Central memory CD4-positive, alpha-beta T cell (primary cell): ENCODE results near the gene KLHDC7B.

Source experiments
- DNase-seq: peaks from one replicate; pipeline ENCODE4 v3.0.0; 2022

The KLHDC7B gene

DNA sequence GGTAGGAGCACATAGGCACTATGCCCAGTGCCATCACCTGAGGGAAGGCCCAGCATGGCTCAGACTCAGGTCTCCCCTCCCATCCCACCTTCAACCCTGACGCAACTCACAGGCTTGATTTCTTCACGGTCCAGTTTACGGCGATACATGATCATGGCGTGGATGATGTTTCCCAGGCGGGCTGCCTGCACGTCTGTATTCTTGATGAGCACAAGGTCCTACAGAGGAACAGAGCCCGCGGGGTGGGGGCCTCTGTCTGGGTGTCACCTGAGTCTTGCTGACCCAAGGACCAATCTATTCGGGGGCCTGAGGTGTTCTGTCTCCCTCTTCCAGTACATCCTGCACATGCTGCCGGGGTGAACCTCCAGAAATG, 28.7 kb downstream of the KLHDC7B start:
- DNase-seq, result no peak

DNA sequence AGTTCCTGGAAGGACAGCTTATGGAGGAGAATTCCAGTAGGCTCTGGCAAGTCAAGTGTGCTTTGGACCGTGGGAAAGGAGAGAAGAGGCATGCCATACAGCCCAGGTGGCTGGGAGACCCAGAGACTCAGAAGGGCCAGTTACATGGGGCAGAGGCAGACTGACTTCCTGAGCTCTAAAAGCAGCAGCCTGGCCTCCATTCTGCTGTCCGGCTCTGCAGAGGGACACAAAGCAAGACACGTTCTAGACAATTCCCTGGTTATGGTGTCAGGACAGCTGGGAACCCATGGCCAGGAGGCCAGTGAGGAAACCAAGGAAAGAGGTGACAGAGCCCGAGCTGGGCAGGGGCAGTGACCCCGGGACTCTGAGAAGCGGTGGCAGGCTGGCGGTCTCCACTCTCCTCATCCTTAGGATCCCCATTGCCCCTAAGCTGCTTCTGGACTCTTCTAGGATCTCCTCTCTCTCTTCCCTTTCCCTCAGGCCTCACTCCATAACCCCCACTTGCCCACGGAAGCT, 29.8 kb downstream of the KLHDC7B start:
- no peak for DNase-seq

DNA sequence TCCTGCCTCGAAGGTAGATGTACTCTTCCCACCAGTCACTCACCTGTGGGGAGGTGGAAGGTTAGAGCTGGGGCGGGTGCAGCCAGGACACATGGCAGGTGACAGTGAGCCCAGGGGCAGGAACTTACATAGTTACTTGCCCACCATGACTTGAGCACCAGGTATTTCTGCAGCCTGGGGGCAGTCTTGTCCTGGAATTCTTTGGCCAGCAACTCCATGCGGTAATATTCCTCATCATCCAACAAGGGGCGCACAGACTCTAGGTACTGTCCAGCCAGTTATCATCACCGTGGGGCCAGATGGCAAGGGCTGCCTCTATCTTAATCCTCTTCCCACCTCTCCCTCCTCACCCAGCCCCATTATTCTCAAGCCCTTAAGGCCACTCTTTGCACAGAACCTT, 30.4 kb downstream of the KLHDC7B start:
- no peak for DNase-seq

DNA sequence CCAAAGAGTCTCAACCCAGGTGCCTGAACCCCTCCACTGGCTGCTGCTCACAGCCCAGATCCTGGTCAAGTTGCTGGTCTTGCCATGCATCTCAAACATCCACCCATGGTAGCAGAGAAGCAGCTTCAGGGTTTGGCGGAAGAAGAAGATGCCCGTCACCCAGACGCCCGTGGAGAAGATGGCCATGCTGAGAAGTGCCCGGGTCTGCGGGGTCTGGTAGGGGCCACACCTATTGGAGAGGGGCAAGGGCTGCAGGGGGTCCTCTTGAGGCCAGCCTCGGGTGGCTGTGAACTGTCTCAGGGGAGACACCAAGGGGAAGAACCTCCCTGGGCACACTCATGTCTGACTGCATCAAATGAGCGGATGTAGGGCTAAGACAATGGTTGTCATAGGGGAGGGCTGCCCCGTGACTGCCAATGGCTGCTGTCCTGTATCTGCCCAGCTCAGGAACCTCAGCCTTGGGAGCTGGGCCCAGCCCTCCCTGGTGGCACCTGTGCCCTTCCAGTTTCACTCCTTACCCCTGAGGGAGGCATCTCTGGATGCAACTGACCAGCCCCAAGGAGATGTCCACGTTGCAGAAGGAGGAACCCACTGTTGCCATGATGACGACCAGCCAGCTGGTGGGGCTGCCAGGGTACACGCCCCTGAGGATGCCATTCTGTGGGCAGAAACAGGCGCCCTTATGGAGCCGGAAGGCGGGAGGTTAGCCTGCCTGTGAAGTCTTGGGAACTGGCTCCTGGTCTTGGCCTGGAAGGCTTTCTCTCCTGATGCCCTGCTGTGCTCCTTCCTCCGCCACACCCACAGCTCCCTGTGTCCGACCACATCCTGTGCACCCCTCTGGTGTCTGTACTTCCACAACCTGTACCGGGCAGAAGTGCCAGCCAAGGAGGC, 31.4 kb downstream of the KLHDC7B start:
- DNase-seq, result no peak

DNA sequence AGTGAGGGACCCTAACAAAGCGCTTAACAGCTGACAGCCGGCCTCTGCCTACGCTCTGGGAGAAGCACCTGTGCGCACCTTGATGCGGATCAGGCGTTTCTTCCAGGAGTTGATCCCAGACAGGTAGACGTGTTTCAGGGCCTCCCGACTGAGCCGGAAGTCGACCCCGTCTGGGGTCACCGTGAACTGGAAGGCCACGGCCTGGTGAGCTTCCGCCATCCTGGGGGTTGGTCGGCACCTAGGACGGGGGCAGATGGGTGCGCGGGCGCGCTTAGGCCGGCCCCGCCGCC, 31.9 kb downstream of the KLHDC7B start:
- no peak for DNase-seq

DNA sequence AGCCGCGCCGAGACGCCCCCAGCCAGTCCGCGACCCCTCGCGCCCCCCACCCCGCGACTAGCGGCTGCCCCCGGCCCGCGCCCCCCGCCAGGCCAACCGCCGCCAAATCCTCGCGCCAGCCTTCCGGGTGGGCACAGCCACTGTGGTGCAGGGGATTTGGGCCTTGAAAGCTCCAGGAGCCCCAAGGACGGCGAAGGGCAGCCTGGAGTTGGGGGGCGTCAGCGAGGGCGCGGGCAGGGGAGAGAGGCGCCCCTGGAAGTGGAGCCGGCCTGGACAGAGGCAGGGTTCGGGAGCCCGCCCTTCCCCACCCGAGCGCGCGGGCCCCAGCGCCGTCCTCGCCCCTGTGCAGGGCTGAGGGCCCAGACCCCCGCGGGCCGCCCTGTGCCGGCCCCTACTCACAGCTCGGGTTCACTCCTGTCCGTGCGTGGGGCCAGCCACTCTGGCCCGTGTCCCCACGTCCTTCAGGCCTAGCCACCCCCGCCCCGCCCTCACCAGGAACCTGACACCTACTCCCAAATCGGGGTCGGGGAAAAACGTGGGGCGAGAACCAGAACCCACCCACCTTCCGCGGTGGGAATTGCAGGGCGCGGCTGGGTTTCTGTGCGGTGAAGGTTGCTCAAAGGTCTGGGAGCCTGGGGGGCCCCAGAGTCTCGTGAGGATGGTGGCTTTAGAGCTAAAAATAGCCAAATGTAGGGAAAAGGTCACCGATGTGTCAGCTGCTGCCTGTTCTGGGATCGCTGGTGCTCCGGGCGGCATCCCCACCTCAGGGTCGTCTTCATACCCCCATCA, 32.5 kb downstream of the KLHDC7B start, which contains the start of gene CPT1B:
Gene CPT1B, minus strand, starts transcription at position 441 of the 789 bp plus-strand sequence. CDS start 512 bp downstream, outside the sequence.
- DNase-seq, result no peak

DNA sequence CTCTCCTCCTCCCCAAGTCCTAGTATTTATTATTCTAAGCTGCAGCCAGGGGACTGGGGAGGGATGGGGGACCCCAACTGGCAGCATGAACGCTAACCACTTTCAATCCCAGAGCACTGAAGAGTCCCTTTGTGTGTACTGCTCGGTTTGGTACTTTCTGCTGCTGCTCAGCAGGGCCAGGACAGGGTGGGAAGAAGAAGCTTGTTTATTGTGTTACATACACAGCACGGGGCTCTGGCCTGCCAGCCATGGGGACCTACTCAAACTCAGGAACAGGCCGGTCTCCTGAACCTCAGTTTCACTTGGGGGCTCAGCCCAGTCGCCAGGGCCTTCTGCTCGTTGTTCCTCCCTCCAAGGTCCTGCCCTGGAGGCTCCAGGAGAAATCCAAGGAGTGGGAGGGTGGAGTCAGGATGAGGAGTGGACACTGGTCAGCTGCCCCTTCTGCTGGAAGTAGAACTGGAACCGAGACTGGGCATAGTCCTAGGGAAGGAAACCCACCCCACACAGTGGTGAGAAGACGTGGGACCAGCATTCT, 33.1 kb downstream of the KLHDC7B start:
- DNase-seq, result no peak

DNA sequence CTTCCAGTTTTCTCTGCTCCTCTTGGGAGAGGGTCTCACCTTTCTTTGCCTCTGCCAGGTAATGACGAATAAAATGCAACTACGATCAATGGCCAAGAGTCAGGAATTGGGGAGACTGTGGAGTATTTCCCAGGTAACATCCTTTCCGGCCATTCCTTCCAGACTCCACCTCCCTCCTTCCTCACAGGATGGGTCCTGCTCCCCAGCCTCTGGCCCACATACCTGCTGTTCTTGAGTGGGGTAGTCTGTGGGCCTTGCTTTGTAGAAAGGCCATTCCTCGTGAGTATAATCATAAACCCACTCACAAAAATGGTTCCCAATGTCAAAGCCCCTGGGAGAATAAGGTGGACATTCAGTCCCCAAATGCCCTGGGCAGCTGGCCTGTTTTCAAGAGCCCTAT, 34.1 kb downstream of the KLHDC7B start:
- DNase-seq, result no peak

DNA sequence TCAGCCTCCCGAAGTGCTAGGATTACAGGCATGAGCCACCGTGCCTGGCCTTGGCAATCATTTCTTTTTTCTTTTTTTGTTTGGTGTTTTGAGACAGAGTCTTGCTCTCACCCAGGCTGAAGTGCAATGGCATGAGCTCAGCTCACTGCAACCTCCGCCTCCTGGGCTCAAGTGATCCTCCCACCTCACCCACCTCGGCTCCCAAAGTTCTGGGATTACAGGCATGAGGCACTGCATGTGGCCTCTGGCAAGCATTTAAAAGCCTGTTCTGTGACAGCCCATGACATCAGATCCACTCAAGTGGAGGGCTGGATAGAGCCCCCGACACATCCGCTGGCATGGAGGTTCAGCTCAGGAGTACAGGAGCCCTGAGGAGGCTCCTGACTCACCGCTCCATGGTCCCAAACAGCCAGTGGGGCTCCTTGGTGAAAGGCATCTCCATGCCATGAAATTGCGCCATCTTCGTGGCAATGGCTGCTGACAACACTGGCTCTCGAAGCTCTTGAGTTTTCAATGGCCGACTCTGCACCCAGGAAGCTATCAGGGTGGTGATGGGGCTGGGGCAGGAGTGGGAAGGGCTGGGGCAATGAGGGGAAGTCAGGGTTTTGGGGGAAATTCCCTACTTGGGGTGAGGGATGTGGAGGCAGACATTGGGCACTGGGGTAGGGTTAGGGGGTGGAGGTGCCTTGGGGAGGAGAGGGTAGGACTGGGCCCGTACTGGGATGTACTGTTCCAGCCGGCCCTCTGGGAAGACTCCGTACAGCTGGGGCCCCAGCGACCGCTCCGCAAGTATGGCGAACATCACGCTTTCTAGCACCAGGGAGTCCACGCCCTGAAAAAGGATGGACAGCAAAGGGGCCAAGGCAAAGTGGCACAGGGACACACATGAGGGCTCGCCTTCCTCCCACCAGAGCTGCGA, 35.6 kb downstream of the KLHDC7B start:
- DNase-seq, result no peak

DNA sequence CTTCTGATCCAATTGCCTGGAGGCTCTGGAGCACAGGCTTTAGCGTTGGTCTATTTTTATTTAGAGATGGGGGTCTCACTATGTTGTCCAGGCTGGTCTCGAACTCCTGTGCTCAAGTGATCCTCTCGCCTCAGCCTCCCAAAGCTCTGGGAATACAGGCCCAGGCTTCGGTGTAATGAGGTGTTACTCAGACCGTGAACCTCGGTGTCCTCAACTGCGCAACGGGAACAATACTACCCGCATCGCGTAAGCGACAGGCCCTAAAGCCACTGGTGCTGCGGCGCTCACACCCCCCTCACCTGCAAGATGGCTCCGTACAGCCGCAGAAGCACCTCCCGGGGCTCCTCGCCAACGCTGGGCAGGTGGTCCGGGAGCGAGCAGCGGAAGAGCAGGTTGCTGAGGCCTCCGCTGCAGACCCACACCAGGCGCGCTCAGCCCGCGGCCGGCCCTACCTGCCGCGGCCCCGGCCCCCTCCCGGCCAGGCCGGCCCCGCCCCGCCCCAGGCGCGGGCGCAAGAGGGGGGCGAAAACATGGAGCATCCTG, 36.3 kb downstream of the KLHDC7B start:
- no peak for DNase-seq

DNA sequence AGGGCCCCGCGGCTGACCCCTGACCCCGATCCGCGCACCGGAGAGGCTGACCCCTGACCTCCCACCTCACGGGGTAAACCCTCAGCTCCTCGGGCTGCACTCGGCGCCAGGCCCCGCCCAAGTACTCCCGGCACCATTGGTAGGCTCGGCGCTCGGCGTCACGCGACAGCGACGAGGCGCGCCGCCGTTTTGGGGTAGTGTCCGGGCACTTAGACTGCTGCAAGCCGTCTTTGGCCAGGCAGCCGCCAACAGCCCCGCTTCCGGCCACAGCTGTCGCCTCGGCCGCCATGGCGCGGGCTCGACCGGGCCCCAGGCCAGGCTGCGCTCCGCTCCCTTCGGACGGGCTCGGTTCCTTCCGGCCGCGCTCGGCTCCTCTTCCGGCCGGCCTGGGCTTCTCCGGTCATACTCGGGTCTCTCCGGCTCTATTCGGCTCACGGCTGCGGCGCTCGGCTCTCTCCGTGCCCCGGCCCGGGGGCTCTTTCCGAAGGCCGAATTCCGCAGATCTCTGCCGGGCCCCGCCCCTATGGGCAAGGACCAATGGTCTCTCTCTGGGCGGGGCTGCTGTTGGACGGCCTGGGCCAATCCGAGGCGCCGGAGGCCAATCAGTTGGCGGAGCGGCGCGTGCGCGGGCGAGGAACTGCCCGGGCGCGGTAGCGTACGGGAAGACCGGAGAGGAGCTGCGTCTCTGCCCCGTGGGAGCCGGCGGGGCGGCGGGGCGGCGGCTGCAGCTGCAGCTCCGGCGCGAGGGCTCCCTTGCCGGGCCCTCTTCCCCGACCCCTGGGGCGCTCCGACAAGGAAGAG, 37.0 kb downstream of the KLHDC7B start, which contains the start of gene CHKB:
Gene CHKB, minus strand, starts transcription at position 357 of the 801 bp plus-strand sequence. Its CDS starts 68 bp downstream, at position 289.
- DNase-seq, result peak; percentile 99

DNA sequence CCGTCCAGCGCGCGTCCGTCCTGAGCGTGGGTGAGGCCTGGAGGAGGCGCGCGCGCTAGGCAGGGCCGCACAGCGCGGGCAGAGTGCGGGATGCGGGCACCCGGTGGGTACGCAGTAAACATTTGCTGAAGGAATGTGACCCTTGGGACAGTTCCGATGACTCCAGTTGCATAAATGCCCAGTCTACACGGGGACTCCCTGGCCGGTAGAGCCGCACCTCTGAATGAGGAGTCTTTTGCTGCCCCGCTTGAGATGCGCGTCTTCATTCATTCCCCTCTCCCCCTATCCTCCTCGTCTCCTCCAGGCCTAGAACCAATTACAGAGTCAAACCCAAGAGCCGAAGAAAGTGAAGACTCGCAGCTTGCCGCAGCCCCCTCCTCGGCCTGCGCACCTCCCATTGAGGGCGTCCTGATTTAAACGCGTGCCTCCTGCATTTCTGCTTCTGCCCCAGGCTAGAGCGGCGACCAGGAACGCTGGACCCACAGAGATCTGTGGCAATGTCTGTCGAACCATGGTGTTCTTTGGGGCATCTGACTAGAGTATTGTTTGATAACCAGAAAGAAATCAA, 37.7 kb downstream of the KLHDC7B start:
- no peak for DNase-seq

DNA sequence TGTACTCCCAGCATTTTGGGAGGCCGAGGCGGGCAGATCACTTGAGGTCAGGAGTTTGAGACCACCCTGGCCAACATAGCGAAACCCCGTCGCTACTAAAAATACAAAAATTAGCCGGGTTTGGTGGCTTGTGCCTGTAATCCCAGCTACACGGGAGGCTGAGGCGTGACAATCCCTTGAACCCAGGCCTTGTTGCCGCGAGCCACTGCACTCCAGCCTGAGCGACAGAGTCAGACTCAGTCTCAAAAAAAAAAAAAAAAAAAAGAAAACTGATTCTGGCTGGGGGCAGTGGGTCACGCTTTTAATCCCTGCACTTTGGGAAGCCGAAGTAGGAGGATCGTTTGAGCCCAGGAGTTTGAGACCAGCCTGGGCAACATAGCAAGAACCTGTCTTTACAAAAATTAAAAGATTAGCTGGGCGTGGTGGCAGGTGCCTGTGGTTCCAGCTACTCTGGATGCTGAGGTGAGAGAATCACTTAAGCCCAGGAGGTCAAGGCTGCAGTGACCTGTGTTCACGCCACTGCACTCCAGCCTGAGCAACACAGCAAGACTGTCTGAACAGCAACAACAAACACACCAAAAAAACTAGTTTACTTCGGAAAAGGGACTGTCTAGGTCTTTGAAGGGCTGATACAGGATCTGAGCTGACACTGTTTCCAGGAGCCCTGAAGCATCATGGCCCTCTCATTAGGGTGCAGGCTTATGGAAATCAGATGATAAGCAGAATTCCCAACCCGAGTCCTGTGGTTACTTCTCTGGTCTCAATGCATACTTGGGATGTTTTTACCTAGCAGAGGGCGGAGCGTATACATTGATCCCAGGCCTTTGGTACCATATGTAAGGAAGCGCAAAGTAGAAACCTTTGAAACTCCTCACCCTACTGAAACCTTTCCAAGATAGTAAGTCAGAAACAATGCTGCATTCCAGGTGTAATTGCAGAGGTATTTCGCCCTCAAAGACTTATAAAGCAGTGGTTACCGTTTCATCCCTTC, 38.7 kb downstream of the KLHDC7B start:
- no peak for DNase-seq

DNA sequence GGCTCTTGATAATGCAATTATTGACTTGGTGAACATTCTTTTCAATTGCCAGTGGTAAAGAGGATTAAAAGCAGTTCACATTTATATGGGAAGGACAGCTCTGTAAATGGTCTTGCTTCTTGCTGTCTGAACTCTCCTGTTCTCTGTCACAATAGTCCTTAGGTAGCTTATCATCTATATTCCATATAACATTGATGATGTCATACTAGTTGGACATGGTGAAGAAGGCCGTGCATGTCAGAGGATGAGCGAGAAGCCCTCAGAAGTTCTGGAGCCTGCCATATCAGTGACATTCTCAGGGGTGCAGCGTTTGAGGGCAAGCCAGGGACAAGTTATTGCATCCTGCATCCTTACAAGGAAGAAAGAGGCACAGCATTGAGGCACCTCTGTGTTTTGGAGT, 39.5 kb downstream of the KLHDC7B start:
- no peak for DNase-seq

DNA sequence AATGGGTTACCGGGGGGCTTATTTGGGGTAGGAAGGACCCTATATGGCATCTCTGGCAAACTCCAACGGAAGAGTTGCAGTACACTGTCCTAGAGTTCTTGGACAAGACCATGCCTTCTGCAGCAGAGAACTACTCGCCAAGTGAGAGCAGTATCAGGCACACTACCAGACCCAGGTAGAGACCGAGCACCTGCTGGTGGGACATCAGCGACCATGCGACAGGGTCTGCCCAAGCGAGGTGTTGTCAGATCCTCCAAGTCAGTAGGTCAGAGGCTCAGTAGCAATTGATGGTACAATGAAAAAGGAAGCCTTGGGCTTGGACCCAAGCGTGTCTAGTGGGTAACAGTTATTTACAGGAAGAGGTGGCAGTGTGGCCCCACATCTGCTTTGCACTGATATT, 40.1 kb downstream of the KLHDC7B start:
- DNase-seq, result no peak

DNA sequence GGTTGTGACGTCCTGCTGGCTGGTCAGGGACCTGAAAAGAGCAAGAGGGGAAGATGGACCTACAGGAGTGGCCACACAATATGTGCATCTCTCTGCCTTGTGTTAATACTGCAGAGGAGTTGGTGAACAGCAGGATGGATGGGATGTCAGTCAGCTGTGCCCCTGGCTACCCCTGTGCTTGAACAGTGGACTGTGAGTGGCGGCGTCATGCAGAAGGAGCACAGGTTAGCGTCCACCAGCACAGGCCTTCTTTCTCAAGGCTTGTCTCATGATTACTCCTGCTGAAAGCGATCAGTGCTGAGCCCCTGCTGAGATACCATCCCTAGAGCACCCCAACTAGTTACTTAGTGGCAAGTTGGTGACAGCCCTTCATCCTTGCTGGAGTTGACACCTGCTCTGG, 40.7 kb downstream of the KLHDC7B start:
- no peak for DNase-seq

DNA sequence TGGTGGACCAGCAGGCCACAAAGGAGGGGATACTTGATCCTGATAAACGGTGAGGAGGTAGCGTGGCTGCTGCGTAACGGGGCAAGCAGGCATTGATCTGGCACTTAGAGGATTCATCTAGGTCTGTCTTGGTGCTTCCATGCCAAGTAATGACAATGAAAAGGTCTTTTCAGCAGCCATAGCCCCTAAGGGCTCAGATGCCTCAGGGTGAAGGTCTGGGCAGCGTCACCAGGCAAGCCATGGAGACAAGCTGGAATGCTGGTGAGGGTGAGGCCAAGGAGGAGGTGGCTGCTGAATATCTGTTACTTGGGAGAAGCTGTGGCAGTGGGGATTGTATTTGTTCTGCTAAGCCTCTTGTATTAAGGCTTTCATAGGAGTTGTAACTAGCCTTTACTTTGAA, 41.7 kb downstream of the KLHDC7B start:
- no peak for DNase-seq

DNA sequence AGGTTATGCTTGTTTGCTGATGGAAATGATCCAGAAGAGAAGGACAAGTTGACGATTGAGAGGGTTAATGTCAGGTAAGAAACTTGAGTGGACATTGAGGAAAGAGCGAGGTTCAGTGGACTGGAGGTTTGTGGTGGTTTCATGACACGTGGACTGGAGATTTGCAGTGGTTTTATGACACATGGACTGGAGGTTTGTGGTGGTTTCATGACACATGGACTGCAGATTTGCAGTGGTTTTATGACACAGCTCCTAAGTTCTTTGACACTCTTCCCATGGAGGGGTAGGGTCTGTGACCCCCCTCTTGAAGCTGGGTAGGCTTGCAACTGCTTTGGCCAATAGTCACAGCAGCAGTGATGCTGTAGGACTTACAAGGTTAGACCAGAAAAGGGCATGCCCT, 49.5 kb downstream of the KLHDC7B start:
- DNase-seq, result no peak

DNA sequence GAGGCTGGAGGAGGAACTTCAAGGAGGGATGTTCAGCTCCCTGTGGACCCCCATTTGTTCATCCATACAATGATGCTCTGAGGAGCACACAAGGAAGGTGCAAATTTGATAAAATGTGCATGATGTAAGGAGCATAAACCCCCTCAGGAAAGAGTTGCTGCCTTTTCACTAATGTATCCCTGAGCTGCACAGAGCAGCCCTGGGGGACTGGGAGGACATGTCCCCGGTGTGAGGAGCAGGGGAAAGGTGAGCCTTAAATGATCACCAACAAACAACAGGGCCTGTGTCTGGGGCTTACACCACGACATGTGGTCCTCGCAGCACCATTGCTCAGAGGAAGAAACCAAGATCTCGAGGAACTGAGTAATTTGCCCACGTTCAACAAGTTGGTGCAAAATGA, 51.4 kb downstream of the KLHDC7B start:
- no peak for DNase-seq
